ENCODE data around the gene FAM131A. TPM values are rescaled to one million over a fixed set of nuclear protein-coding genes. Genes with fewer than 3 reads are reported as not detected.

Gene FAM131A
- total and polyA plus RNA-seq, 9 of the 15 experiments (the other 6 are each of a cell fraction or from before 2014, with no cell fraction given), result 0.48 to 11.1 (median 4.3) TPM

GRCh38 chr3:184360070-184360928, 22.9 kb downstream of the FAM131A start:
- peaks cover 28 to 62% of the 10 kb centered on the region in 2 experiments for H3K4me1 ChIP-seq (replicated peaks in 1 of 2; ENCODE audit: control insufficient read depth in 2 of 2, insufficient read depth in 2 of 2, low read length in 2 of 2)
- BruUV-seq (replicated peaks), result no TSS peak
- ATAC-seq, result no peak
- peak overlapping the region; percentile 71 for H3K4me3 ChIP-seq
- DNase-seq (ENCODE audit: extremely low read depth in 1 of 4, low spot score in 3 of 4), result no peak
- 56% methylated on average over 8 of the region's 12 CpGs for WGBS (ENCODE audit: insufficient coverage, low coverage, missing lambda C conversion rate)
- H3K9me1 ChIP-seq (ENCODE audit: control insufficient read depth, insufficient read depth, low read length), result peaks cover 8% of the 10 kb centered on the region
- H3K9ac ChIP-seq (ENCODE audit: insufficient read depth in 1 of 2, low read depth in 2 of 2, low read length in 2 of 2), result peak overlapping the region; percentile 88 to 95
- ChIA-PET POLR2A (interaction anchor here (0.6 to 1.0 kb wide), 3 partner anchors 11 to 117 kb away, joined by 3 read pairs; no protein-coding TSS in a partner anchor), CTCF (ENCODE audit: low intra/inter-chr PET ratio) (no interaction called here)
- H3K36me3 ChIP-seq (ENCODE audit: control insufficient read depth, insufficient read depth, low read length), result peaks cover 48% of the 10 kb centered on the region
- FAIRE-seq, result no peak
- peak overlapping the region; percentile 97 for H3K4me2 ChIP-seq (ENCODE audit: insufficient read depth, low read length)
- no peak overlapping the region; the same call in 2 of the 3 replicates for H3K27ac ChIP-seq (ENCODE audit: extremely low read depth, low read depth, low read length)
- H4K20me1 ChIP-seq (replicated peaks; ENCODE audit: control insufficient read depth, insufficient read depth, low read length), result no peaks in the 10 kb centered on the region
- H3K27me3 ChIP-seq (ENCODE audit: control insufficient read depth in 2 of 2, insufficient read depth in 2 of 2, low read length in 2 of 2), result no peaks in the 10 kb centered on the region
- peak overlapping the region; percentile 85; the same call in 1 of the 2 replicates for H2AFZ ChIP-seq (ENCODE audit: low read depth, low read length)
- H3K9me3 ChIP-seq (replicated peaks; ENCODE audit: control insufficient read depth, insufficient read depth, low read depth, low read length), result no peaks in the 10 kb centered on the region
- H3K79me2 ChIP-seq (ENCODE audit: control insufficient read depth, insufficient read depth, low read length), result peaks cover 56% of the 10 kb centered on the region
- intact Hi-C loops (cut with micrococcal nuclease) (no loop called here), in situ Hi-C loops (cut with MboI) (no loop called here)
- no peak for TF ChIP-seq XRCC3 (IDR thresholded peaks at IDR 0.05)
- TF ChIP-seq ARHGAP35 (IDR thresholded peaks at IDR 0.05; ENCODE audit: partially characterized antibody), result peak; percentile 28
- TF ChIP-seq HBP1 (CRISPR knock-in tag; IDR thresholded peaks at IDR 0.05), result 0 out of 2 replicates have a peak, but pooled peaks have one; percentile 45
- peak; percentile 61; the same call in 1 of the 2 replicates for TF ChIP-seq ZNF512 (tag; IDR thresholded peaks at IDR 0.05)
- TF ChIP-seq ZFP36 (IDR thresholded peaks at IDR 0.05; ENCODE audit: low read depth, low read length, partially characterized antibody), result peak; percentile 49
- peak; percentile 65 for TF ChIP-seq OTX1 (CRISPR knock-in tag; IDR thresholded peaks at IDR 0.05)
- TF ChIP-seq ARID4B (CRISPR knock-in tag; IDR thresholded peaks at IDR 0.05), result 0 out of 2 replicates have a peak, but pooled peaks have one; percentile 29
- no peak for TF ChIP-seq HMG20B (CRISPR knock-in tag; IDR thresholded peaks at IDR 0.05)
- no peak for TF ChIP-seq SRSF1 (IDR thresholded peaks at IDR 0.05; ENCODE audit: low read depth, low read length)
- TF ChIP-seq ZBTB43 (CRISPR knock-in tag; IDR thresholded peaks at IDR 0.05), result no peak
